ENCODE results near the gene FZR1. TPM values are rescaled to one million over a fixed set of nuclear protein-coding genes. Genes with fewer than 3 reads are reported as not detected.
A peak's percentile ranks its signal among the peaks of the same experiment; 100 is the strongest.

FZR1 gene
- total and polyA plus RNA-seq, 2 of the 13 experiments (the other 11 are each of a cell fraction or from before 2014, with no cell fraction given), result 29.0 to 30.8 TPM

GRCh38 chr19:3500429-3501101 is 5.5 kb upstream of the FZR1 start, which contains the start of gene DOHH (continued):
- no peak for TF ChIP-seq MLLT10 (CRISPR knock-in tag; IDR thresholded peaks at IDR 0.05)
- TF ChIP-seq ZFP82 (CRISPR knock-in tag; IDR thresholded peaks at IDR 0.05; ENCODE audit: borderline replicate concordance), result 0 out of 2 replicates have a peak, but pooled peaks have one; percentile 41
- TF ChIP-seq KDM1A (CRISPR knock-in tag; IDR thresholded peaks at IDR 0.05), result no peak
- peak; percentile 73; the same call in 1 of the 2 replicates for TF ChIP-seq ZNF333 (CRISPR knock-in tag; IDR thresholded peaks at IDR 0.05; ENCODE audit: borderline replicate concordance)
- TF ChIP-seq TBX2 (CRISPR knock-in tag; IDR thresholded peaks at IDR 0.05; ENCODE audit: borderline replicate concordance), result peak; percentile 95
- 0 out of 2 replicates have a peak, but pooled peaks have one; percentile 67 for TF ChIP-seq HES4 (CRISPR knock-in tag; IDR thresholded peaks at IDR 0.05; ENCODE audit: borderline replicate concordance)
- peak; percentile 60 for TF ChIP-seq CEBPG (CRISPR knock-in tag; IDR thresholded peaks at IDR 0.05)
- TF ChIP-seq CHD2 (IDR thresholded peaks at IDR 0.05; ENCODE audit: low read depth, low read length), result no peak
- TF ChIP-seq TGIF2 (CRISPR knock-in tag; IDR thresholded peaks at IDR 0.05), result 0 out of 2 replicates have a peak, but pooled peaks have one; percentile 38
- 0 out of 2 replicates have a peak, but pooled peaks have one; percentile 48 for TF ChIP-seq ZNF672 (CRISPR knock-in tag; IDR thresholded peaks at IDR 0.05)
- no peak for TF ChIP-seq CCAR2 (optimal IDR thresholded peaks at IDR 0.05; ENCODE audit: low read depth, low read length)
- peak; percentile 93 for TF ChIP-seq CBFB (CRISPR knock-in tag; IDR thresholded peaks at IDR 0.05)
- TF ChIP-seq HNRNPK (IDR thresholded peaks at IDR 0.05; ENCODE audit: low read depth, low read length, poor library complexity, severe bottlenecking), result no peak
- TF ChIP-seq HOXA7 (CRISPR knock-in tag; IDR thresholded peaks at IDR 0.05), result no peak
- no peak for TF ChIP-seq ZNF451 (CRISPR knock-in tag; IDR thresholded peaks at IDR 0.05)
- peak; percentile 83; the same call in 1 of the 2 replicates for TF ChIP-seq ZNF749 (CRISPR knock-in tag; IDR thresholded peaks at IDR 0.05; ENCODE audit: borderline replicate concordance)
- no peak for TF ChIP-seq ZKSCAN8 (CRISPR knock-in tag; IDR thresholded peaks at IDR 0.05; ENCODE audit: borderline replicate concordance)
- 0 out of 2 replicates have a peak, but pooled peaks have one; percentile 73 for TF ChIP-seq ZNF839 (CRISPR knock-in tag; IDR thresholded peaks at IDR 0.05; ENCODE audit: borderline replicate concordance)
- TF ChIP-seq ZNF121 (CRISPR knock-in tag; IDR thresholded peaks at IDR 0.05), result no peak
- TF ChIP-seq CREB3 (CRISPR knock-in tag; IDR thresholded peaks at IDR 0.05), result no peak
- peak; percentile 92 for TF ChIP-seq ZBTB42 (CRISPR knock-in tag; IDR thresholded peaks at IDR 0.05)
- TF ChIP-seq ZXDC (CRISPR knock-in tag; IDR thresholded peaks at IDR 0.05), result peak; percentile 85
- TF ChIP-seq MIER2 (CRISPR knock-in tag; IDR thresholded peaks at IDR 0.05), result no peak
- TF ChIP-seq SNRNP70 (IDR thresholded peaks at IDR 0.05; ENCODE audit: low read depth, low read length), result no peak
- no peak for TF ChIP-seq ZNF746 (CRISPR knock-in tag; IDR thresholded peaks at IDR 0.05)

Measured in HepG2 (cell line).